ENCODE measurements around the gene KCNJ12.
"Not testable (repeated sequence)": the region's sequence is repeated elsewhere in the genome, so short reads cannot be mapped to it uniquely, and the experiment has no call there.

The KCNJ12 gene

DNA sequence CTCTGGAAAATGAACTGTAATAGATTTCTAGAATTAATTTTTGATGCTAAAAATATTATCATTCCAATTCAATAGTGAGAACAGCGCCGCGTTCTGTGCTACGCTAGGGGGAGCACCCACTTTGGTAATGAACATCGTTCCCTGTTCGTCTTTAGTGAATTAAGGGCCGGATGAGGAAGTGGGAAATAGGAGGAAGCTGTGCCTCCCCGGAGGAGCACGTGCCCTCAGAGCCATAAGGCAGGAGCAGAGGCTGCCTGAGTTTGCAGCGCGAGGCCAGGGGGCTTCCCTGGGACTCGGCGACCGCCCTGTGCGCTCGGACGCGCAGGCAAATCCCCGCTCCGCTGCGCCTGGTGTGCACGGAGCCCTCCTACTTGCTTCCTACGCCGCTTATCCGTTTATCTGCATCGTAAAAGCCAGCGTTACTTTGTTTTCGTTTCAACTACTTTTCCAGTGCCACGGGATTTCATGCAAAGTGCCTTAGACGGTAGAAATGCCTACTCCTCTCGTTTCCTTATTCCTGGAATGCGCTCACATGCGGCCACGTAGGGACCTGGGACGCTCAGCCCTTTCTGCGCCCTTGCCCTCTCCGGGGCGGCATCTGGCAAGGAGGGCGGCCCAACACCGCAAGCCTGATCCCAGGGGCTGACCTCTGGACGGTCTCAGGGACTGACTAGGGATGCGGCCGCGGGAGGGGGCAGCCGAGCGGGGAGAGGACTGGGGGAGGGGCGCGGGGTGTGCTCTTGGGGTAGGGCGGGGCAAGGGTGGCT is 76.4 kb downstream of the KCNJ12 start:
- peak; percentile 67 for DNase-seq (ENCODE audit: low spot score)

- DNase-seq (ENCODE audit: low spot score): no peak
Measured at GRCh38 chr17:21453144-21453898, 77.2 kb downstream of the KCNJ12 start.

GRCh38 chr17:21454006-21454405 is 77.8 kb downstream of the KCNJ12 start:
- not testable (repeated sequence) for DNase-seq (ENCODE audit: low spot score)

GRCh38 chr17:21454441-21454840 is 78.3 kb downstream of the KCNJ12 start:
- no peak for DNase-seq (ENCODE audit: low spot score)

GRCh38 chr17:21455761-21456160 is 79.6 kb downstream of the KCNJ12 start:
- DNase-seq (ENCODE audit: low spot score): no peak

GRCh38 chr17:21456449-21456848 is 80.3 kb downstream of the KCNJ12 start:
- not testable (repeated sequence) for DNase-seq (ENCODE audit: low spot score)

DNA sequence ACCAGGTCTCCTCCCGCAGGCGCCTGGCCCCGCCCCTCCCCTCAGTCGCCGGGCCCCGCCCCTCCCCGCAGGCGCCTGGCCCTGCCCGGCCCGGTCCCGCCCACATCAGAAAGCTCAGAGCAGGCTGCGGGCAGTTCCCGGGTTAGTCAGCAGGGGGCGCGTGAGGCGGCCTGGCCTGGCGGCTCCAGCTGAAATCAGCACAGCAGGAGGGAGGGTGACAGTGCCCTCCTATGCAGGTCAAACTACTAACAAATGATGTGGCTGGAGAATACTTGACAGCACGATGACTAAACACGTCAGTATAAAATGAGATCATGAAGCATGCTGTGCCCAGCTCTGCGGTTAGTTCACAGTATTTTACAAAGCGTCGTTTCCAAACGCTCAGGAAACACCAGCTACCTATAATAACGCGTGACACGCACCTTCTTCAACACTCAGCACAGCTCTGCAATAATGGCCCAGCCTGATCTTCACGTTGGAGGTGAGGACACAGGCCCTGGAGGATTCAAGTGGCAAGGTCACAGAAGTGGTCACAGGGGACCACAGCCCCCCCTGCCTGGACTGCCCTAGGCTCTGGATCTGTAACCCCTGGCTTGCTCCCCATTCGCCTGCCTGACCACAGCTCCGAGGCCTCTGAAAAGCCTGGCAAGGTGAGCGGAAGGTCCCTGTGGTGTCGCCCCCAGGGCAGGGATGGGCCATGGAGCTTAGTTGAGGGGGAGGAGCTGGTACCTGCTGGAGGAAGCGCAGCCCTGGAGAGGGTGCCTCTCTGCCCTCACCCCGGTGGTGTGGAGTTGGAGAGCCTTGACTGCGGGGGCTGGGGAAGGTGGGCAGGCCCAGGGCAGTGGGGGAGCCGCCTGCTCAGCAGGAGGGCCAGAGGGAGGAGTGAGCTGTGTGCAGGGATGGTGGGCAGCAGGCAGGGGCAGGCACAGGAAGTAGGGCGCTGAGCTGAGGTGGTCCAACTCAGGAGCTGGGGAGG is 81.2 kb downstream of the KCNJ12 start:
- DNase-seq (ENCODE audit: low spot score): peak; percentile 71

GRCh38 chr17:21458054-21458453 is 81.9 kb downstream of the KCNJ12 start:
- DNase-seq (ENCODE audit: low spot score): no peak

GRCh38 chr17:21459536-21459935 is 83.4 kb downstream of the KCNJ12 start:
- DNase-seq (ENCODE audit: low spot score): no peak

- DNase-seq (ENCODE audit: low spot score): no peak
Measured at GRCh38 chr17:21460358-21460757, 84.2 kb downstream of the KCNJ12 start.

DNA sequence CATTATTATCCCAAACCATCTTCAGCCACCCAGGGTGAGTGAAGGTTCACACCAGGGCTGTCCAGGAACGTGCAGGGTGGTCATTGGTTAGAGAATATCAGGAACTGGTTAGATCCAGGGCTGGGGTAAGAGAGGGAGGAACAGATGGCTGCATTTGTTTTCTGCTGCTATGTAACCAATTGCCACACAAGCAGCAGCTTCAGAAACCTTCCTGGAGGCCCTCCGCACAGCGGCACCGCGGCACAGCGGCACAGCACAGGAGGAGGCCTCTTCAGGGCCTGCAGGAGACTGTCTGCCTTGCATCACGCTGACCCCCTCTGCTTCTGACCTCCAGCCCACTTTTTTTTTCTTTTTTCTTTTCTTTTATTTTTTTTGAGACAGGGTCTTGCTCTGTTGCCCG is 86.1 kb downstream of the KCNJ12 start:
- DNase-seq (ENCODE audit: low spot score): no peak

- DNase-seq (ENCODE audit: low spot score): no peak
Measured at GRCh38 chr17:21463204-21463661, 87.1 kb downstream of the KCNJ12 start.

DNA sequence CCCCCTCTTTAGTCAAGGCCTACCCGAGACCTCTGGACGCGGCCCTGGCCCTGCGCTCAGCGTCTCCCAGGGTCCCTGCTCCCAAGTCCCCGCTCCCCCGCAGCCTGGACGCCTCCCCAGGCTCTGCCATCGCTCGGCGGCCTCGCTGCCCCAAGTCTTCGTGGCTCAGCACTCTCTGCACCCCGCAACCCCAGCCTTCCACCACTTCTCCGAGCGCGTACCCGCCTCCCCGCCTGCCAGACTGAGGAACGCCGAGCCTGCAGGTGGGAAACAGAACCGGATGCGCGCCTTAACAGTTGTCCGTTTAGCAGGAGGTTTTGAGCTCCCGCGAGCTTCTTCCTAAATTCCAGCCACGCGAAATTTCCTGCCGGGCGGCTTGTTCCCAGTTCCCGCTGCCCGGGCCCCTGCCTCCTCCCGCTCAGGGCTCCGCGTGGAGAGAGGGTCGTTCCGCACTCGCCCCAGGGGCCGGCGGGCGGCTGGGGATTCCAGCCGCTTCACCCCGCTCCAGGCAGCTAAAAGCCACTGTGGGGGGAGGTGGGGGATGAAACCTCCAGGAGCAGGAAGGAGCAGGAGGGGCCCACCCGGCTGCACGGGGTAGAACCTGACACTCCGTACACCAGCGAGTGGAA is 87.7 kb downstream of the KCNJ12 start:
- DNase-seq (ENCODE audit: low spot score): no peak

DNA sequence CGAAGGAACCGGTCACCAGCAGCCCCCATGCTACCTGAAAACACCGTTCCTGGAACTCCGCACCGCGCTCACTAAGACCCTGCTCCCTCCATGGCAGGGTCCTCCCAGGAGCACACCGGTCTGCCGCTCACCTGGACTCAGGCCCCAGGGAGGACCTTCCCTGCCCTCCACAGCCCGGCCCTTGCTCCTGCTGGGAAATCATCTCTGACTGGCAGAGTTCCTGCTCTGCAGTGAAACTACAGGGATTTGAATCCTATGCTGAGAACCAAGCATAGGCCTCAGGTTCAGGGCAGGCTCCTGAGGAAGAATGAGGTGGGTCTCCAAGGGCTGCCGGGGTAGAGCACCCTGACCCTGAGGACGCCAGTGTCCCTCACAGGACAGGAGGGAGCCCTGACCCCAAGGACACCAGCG is 88.5 kb downstream of the KCNJ12 start:
- DNase-seq (ENCODE audit: low spot score): no peak

GRCh38 chr17:21466550-21466949 is 90.4 kb downstream of the KCNJ12 start:
- no peak for DNase-seq (ENCODE audit: low spot score)

- DNase-seq (ENCODE audit: low spot score): no peak
Measured at GRCh38 chr17:21467196-21467595, 91.0 kb downstream of the KCNJ12 start.

- no peak for DNase-seq (ENCODE audit: low spot score)
Measured at GRCh38 chr17:21467739-21468490, 91.8 kb downstream of the KCNJ12 start.
